Measurements from ENCODE around the gene PDHB.

DNA sequence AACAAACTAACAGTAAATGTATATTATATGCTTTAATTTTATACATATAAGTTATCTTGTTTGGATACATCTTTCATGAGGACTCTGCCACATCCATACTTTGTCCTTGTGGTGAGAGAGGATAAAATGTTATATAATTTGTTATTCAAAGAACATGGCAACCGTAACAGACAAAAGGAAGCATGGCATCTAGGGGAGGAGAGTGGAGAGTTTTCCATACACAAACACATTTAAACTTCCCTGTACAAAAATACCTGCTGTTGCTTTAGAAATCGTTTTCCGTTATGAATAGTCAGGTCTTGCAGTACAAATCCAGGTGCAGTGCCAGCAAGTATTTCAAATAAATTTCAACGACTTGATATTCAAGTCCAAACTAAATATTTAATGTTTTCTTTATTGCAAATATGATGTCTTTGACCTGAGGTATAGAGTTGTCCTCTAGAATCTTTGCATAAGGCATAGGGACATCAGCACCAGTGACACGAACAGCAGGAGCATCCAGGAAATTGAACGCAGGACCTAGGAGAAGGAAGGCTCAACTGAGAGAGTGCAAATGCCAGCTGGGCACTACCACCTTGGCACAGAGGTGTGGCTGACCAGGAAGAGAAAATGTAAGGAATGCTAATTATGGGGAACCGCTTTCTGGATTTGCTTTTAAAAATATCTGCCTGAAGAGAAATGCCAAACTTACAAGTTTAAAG, 5.8 kb downstream of the PDHB start:
- TF ChIP-seq, protein P1, sequence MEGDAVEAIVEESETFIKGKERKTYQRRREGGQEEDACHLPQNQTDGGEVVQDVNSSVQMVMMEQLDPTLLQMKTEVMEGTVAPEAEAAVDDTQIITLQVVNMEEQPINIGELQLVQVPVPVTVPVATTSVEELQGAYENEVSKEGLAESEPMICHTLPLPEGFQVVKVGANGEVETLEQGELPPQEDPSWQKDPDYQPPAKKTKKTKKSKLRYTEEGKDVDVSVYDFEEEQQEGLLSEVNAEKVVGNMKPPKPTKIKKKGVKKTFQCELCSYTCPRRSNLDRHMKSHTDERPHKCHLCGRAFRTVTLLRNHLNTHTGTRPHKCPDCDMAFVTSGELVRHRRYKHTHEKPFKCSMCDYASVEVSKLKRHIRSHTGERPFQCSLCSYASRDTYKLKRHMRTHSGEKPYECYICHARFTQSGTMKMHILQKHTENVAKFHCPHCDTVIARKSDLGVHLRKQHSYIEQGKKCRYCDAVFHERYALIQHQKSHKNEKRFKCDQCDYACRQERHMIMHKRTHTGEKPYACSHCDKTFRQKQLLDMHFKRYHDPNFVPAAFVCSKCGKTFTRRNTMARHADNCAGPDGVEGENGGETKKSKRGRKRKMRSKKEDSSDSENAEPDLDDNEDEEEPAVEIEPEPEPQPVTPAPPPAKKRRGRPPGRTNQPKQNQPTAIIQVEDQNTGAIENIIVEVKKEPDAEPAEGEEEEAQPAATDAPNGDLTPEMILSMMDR (conservative IDR thresholded peaks at IDR 0.05 in 1 of 2, IDR thresholded peaks at IDR 0.05 in 1 of 2; ENCODE audit: low read depth in 1 of 2, low read length in 2 of 2): no peak
- no peak for TF ChIP-seq EZH2 (IDR thresholded peaks at IDR 0.05; ENCODE audit: low read length, missing control alignments)
